ENCODE data around the gene GRID2.

Gene GRID2

DNA sequence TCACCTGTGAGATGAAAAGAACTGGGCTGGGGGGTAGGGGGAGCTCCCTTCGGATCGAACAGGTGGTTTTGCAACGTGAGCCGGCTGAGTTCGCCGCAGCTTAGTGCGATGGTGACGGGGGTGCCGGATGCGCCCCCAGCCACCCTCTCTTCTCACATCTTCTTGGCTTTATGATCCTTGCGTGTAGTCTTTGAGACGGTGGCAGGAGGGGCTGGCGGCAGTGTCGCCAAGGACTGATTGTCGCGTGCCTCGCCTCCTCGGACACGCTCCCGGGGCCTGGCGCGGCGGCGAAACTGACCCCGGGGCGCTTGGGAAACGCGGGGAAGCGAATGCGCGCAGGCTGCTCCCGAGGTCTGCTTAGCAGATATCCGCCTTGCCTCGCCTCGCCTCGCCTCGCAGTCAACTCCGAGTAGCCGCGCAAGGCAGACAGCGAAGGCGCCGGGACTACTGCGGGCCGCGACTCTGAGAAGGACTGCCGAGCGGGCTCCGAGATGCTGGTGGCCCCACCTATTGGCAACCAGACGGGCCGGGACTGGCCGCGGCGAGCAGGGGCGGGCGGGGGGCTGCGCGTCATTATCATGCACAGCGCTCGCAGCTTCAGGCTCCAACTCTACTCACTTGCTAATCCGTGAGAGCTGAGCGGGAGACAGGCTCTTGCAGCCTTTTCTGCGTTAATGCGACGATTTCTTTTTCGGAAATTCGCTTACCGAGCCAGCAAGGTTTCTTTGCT is 1.5 kb downstream of the GRID2 start:
- peak overlapping the region; percentile 17 for H3K4me3 ChIP-seq (ENCODE audit: low read length)
- TF ChIP-seq, protein P1, sequence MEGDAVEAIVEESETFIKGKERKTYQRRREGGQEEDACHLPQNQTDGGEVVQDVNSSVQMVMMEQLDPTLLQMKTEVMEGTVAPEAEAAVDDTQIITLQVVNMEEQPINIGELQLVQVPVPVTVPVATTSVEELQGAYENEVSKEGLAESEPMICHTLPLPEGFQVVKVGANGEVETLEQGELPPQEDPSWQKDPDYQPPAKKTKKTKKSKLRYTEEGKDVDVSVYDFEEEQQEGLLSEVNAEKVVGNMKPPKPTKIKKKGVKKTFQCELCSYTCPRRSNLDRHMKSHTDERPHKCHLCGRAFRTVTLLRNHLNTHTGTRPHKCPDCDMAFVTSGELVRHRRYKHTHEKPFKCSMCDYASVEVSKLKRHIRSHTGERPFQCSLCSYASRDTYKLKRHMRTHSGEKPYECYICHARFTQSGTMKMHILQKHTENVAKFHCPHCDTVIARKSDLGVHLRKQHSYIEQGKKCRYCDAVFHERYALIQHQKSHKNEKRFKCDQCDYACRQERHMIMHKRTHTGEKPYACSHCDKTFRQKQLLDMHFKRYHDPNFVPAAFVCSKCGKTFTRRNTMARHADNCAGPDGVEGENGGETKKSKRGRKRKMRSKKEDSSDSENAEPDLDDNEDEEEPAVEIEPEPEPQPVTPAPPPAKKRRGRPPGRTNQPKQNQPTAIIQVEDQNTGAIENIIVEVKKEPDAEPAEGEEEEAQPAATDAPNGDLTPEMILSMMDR (IDR thresholded peaks at IDR 0.05; ENCODE audit: insufficient read depth, low read depth, low read length, missing control alignments) = no peak
- DNase-seq (ENCODE audit: low read depth) = peak; percentile 57

DNA sequence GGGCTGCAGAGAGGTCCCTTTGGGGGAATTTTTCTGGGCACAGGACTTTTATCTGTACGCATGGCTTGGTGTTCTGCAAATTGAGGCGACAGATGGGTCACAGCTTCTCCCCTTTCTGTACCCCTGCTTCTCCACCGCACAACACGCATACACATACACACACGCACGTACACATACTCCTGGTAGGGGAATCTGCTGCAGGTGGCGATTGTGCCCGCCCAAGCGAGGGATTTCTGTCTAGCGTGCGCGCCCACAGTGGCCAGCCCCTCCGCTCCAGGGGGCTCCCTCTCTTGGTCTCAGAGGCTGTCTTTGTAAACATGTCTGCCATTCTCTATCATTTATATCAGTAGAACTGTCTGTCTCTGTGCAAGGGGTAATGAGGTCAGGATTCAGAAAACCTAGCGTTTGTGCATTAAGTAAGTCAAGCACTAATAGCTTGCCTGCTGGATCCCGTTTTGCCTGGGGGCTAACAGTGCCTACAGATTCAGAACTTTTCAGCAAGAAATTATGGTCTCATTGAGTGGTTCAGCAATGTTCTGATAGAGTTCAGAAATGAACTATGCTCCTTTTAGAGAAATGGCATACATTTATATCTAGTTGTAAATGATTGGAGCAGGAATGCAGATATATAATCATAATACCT is 2.2 kb downstream of the GRID2 start:
- peak overlapping the region; percentile 17 for H3K4me3 ChIP-seq (ENCODE audit: low read length)
- TF ChIP-seq, protein P1 (IDR thresholded peaks at IDR 0.05; ENCODE audit: insufficient read depth, low read depth, low read length, missing control alignments) = no peak
- no peak for DNase-seq (ENCODE audit: low read depth)

DNA sequence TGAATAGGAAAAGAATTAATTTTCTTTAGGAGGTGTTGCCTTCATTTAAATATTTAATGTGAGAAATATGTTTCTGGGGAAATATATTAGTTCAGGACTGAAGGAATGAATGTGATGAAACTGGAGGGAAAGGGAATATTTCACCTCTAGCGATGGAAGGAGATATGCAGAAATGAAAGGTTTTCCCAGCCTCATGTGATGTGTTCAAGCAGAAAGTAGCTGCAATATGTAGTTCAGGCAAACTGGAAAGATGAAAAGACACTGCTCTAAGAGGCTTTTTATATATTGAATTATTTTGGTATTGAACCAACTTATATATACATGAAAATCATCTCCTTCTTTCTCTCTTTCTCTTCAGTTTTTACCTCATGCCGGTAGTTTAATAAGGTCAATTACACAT is 3.4 kb downstream of the GRID2 start:
- H3K4me3 ChIP-seq (ENCODE audit: low read length) = no peak overlapping the region
- DNase-seq (ENCODE audit: low read depth) = no peak
- TF ChIP-seq, protein P1 (IDR thresholded peaks at IDR 0.05; ENCODE audit: insufficient read depth, low read depth, low read length, missing control alignments) = no peak

GRCh38 chr4:92307866-92308265 is 4.1 kb downstream of the GRID2 start:
- no peak overlapping the region for H3K4me3 ChIP-seq (ENCODE audit: low read length)
- TF ChIP-seq, protein P1 (IDR thresholded peaks at IDR 0.05; ENCODE audit: insufficient read depth, low read depth, low read length, missing control alignments) = no peak
- DNase-seq (ENCODE audit: low read depth) = no peak

DNA sequence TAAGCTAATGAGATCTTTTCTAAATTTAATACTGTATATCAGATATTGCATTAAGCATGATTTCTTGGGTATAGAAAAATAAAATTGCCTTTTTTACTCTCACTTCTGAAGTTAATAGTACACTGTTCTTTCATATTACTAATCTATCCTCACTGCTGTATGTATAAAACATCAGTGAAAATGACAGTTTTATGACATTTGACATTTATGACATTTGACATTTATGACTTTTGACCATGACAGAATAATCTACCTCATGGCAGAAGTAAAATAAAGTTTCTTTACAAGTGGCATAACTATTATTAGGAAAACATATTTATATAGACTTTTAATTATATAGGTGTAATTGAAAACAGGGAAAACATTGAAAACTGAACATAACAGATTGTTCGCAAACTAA is 13.3 kb downstream of the GRID2 start:
- no peak for DNase-seq (ENCODE audit: low read depth)
- no peak overlapping the region for H3K4me3 ChIP-seq (ENCODE audit: low read length)
- TF ChIP-seq, protein P1 (IDR thresholded peaks at IDR 0.05; ENCODE audit: insufficient read depth, low read depth, low read length, missing control alignments) = no peak

- no peak for DNase-seq (ENCODE audit: low read depth)
- TF ChIP-seq, protein P1 (IDR thresholded peaks at IDR 0.05; ENCODE audit: insufficient read depth, low read depth, low read length, missing control alignments) = no peak
- H3K4me3 ChIP-seq (ENCODE audit: low read length) = no peak overlapping the region
Measured at GRCh38 chr4:92328095-92328494, 24.3 kb downstream of the GRID2 start.
